Stomach smooth muscle (tissue), 2 donors: ENCODE results near the gene FAM162A.

Experiments
- H3K27ac ChIP-seq: one replicate; pipeline ENCODE4 v1.7.0; 2013; ENCODE audit warnings: mild to moderate bottlenecking, low read length, inconsistent platforms
- H3K27me3 ChIP-seq, 2 donors: one replicate each; pipeline ENCODE4 v1.7.0; 2013; ENCODE audit warnings: low read length in 2 of 2; ENCODE audit not compliant: insufficient read depth in 2 of 2, control insufficient read depth in 1 of 2
- H3K36me3 ChIP-seq, 2 donors: one replicate each; pipeline ENCODE4 v1.7.0; 2013; ENCODE audit warnings: low read length in 2 of 2; ENCODE audit not compliant: control insufficient read depth in 2 of 2, insufficient read depth in 2 of 2
- H3K4me1 ChIP-seq: one replicate; pipeline ENCODE4 v1.7.0; 2013; ENCODE audit warnings: low read length; ENCODE audit not compliant: control insufficient read depth, insufficient read depth
- H3K4me3 ChIP-seq, 2 donors: one replicate each; pipeline ENCODE4 v1.7.0; 2013; ENCODE audit warnings: low read length in 2 of 2
- H3K9ac ChIP-seq, 2 donors: one replicate each; pipeline ENCODE4 v1.7.0; 2013; ENCODE audit warnings: low read length in 2 of 2, mild to moderate bottlenecking in 1 of 2
- H3K9me3 ChIP-seq, 2 donors: one replicate each; pipeline ENCODE4 v1.7.0; 2013; ENCODE audit warnings: low read length in 2 of 2; ENCODE audit not compliant: control insufficient read depth in 2 of 2
- donor health status: healthy.
- donor health status: Pancreatic carcinoma.

FAM162A gene

GRCh38 chr3:122387709-122388108 is 3.7 kb downstream of the FAM162A start:
- Histone ChIP-seq H3K36me3 (peaks cover 0 to 4% of the 10 kb centered on the region in 2 donors), H3K4me1 (peaks cover 5% of the 10 kb centered on the region), H3K27ac (no peak overlapping the region), H3K9me3 (no peaks in the 10 kb centered on the region), H3K4me3 (no peak overlapping the region), H3K9ac (no peak overlapping the region), H3K27me3 (no peaks in the 10 kb centered on the region)

GRCh38 chr3:122389197-122389596 is 5.2 kb downstream of the FAM162A start:
- Histone ChIP-seq H3K4me3 (no peak overlapping the region), H3K27me3 (no peaks in the 10 kb centered on the region), H3K9me3 (no peaks in the 10 kb centered on the region), H3K36me3 (peaks cover 0 to 4% of the 10 kb centered on the region in 2 donors), H3K9ac (no peak overlapping the region), H3K27ac (no peak overlapping the region), H3K4me1 (no peaks in the 10 kb centered on the region)

- no peak overlapping the region for H3K4me3 ChIP-seq
- H3K9me3 ChIP-seq = no peaks in the 10 kb centered on the region
- no peak overlapping the region for H3K9ac ChIP-seq
- peaks cover 0 to 4% of the 10 kb centered on the region in 2 donors for H3K36me3 ChIP-seq
- H3K4me1 ChIP-seq = no peaks in the 10 kb centered on the region
- H3K27me3 ChIP-seq = no peaks in the 10 kb centered on the region
- H3K27ac ChIP-seq = no peak overlapping the region
Observed at GRCh38 chr3:122389892-122390291, 5.9 kb downstream of the FAM162A start.

GRCh38 chr3:122390665-122391064 is 6.7 kb downstream of the FAM162A start:
- H3K4me1 ChIP-seq = no peaks in the 10 kb centered on the region
- H3K36me3 ChIP-seq = peaks cover 0 to 4% of the 10 kb centered on the region in 2 donors
- H3K9me3 ChIP-seq = no peaks in the 10 kb centered on the region
- H3K9ac ChIP-seq = peak overlapping the region in 1 of 2 donors; percentile 23
- H3K27ac ChIP-seq = peak overlapping the region; percentile 13
- no peaks in the 10 kb centered on the region for H3K27me3 ChIP-seq
- no peak overlapping the region for H3K4me3 ChIP-seq

GRCh38 chr3:122391681-122392446 is 7.9 kb downstream of the FAM162A start:
- Histone ChIP-seq H3K4me3 (no peak overlapping the region), H3K4me1 (no peaks in the 10 kb centered on the region), H3K27me3 (no peaks in the 10 kb centered on the region), H3K27ac (no peak overlapping the region), H3K36me3 (peaks cover 0 to 4% of the 10 kb centered on the region in 2 donors), H3K9me3 (no peaks in the 10 kb centered on the region), H3K9ac (no peak overlapping the region)

- Histone ChIP-seq H3K4me1 (no peaks in the 10 kb centered on the region), H3K27ac (no peak overlapping the region), H3K36me3 (no peaks in the 10 kb centered on the region), H3K4me3 (no peak overlapping the region), H3K9me3 (no peaks in the 10 kb centered on the region), H3K9ac (no peak overlapping the region), H3K27me3 (no peaks in the 10 kb centered on the region)
Observed at GRCh38 chr3:122392868-122393844, 9.2 kb downstream of the FAM162A start.

GRCh38 chr3:122394173-122394572 is 10.2 kb downstream of the FAM162A start:
- Histone ChIP-seq H3K4me1 (no peaks in the 10 kb centered on the region), H3K4me3 (no peak overlapping the region), H3K27me3 (no peaks in the 10 kb centered on the region), H3K36me3 (no peaks in the 10 kb centered on the region), H3K9me3 (no peaks in the 10 kb centered on the region), H3K9ac (no peak overlapping the region), H3K27ac (no peak overlapping the region)

GRCh38 chr3:122395582-122395981 is 11.6 kb downstream of the FAM162A start:
- Histone ChIP-seq H3K27me3 (no peaks in the 10 kb centered on the region), H3K27ac (no peak overlapping the region), H3K36me3 (peaks cover 0 to 2% of the 10 kb centered on the region in 2 donors), H3K4me1 (no peaks in the 10 kb centered on the region), H3K9ac (no peak overlapping the region), H3K4me3 (no peak overlapping the region), H3K9me3 (no peaks in the 10 kb centered on the region)

- Histone ChIP-seq H3K36me3 (peaks cover 0 to 2% of the 10 kb centered on the region in 2 donors), H3K9me3 (no peaks in the 10 kb centered on the region), H3K9ac (no peak overlapping the region), H3K27ac (no peak overlapping the region), H3K4me1 (no peaks in the 10 kb centered on the region), H3K4me3 (no peak overlapping the region), H3K27me3 (no peaks in the 10 kb centered on the region)
Observed at GRCh38 chr3:122396511-122396910, 12.5 kb downstream of the FAM162A start.

GRCh38 chr3:122397201-122397600 is 13.2 kb downstream of the FAM162A start:
- Histone ChIP-seq H3K9ac (no peak overlapping the region), H3K36me3 (peaks cover 0 to 2% of the 10 kb centered on the region in 2 donors), H3K27ac (no peak overlapping the region), H3K4me1 (no peaks in the 10 kb centered on the region), H3K9me3 (no peaks in the 10 kb centered on the region), H3K27me3 (no peaks in the 10 kb centered on the region), H3K4me3 (no peak overlapping the region)
